ENCODE results near the gene MRPL52. TPM values are rescaled to one million over a fixed set of nuclear protein-coding genes. Genes with fewer than 3 reads are reported as not detected.
A peak's percentile ranks its signal among the peaks of the same experiment; 100 is the strongest.

MRPL52 gene
- total and polyA plus RNA-seq, 2 of the 13 experiments (the other 11 are each of a cell fraction or from before 2014, with no cell fraction given): 118 to 329 TPM

GRCh38 chr14:22829076-22829660 lies 519 bp upstream of the MRPL52 start (continued):
- TF ChIP-seq SATB2 (CRISPR knock-in tag; IDR thresholded peaks at IDR 0.05) (peak; percentile 76; the same call in 1 of the 2 replicates), KDM1A (CRISPR knock-in tag; IDR thresholded peaks at IDR 0.05) (peak; percentile 87; the same call in 1 of the 2 replicates), ZC3H4 (CRISPR knock-in tag; IDR thresholded peaks at IDR 0.05; ENCODE audit: borderline replicate concordance) (peak; percentile 75; the same call in 1 of the 2 replicates), ZFP82 (CRISPR knock-in tag; IDR thresholded peaks at IDR 0.05; ENCODE audit: borderline replicate concordance) (peak; percentile 81), ZNF256 (CRISPR knock-in tag; conservative IDR thresholded peaks at IDR 0.05) (peak; percentile 44; the same call in 1 of the 2 replicates), SNAPC2 (CRISPR knock-in tag; IDR thresholded peaks at IDR 0.05) (0 out of 2 replicates have a peak, but pooled peaks have one; percentile 2), NFKB2 (CRISPR knock-in tag; IDR thresholded peaks at IDR 0.05; ENCODE audit: borderline replicate concordance) (0 out of 2 replicates have a peak, but pooled peaks have one; percentile 36), KLF12 (CRISPR knock-in tag; IDR thresholded peaks at IDR 0.05; ENCODE audit: borderline replicate concordance) (peak; percentile 36; the same call in 1 of the 2 replicates), ZFP90 (CRISPR knock-in tag; IDR thresholded peaks at IDR 0.05; ENCODE audit: borderline replicate concordance) (peak; percentile 74; the same call in 1 of the 2 replicates), SPEN (CRISPR knock-in tag; IDR thresholded peaks at IDR 0.05; ENCODE audit: low read depth) (peak; percentile 32), NKX3-1 (CRISPR knock-in tag; IDR thresholded peaks at IDR 0.05) (peak; percentile 14), ZFP62 (CRISPR knock-in tag; IDR thresholded peaks at IDR 0.05) (0 out of 2 replicates have a peak, but pooled peaks have one; percentile 24), ATF4 (CRISPR knock-in tag; IDR thresholded peaks at IDR 0.05) (peak in 1 of 2 experiments; percentile 22; a peak in 1 of 4 replicates), SMYD3 (CRISPR knock-in tag; IDR thresholded peaks at IDR 0.05) (0 out of 2 replicates have a peak, but pooled peaks have one; percentile 24), MEIS2 (CRISPR knock-in tag; IDR thresholded peaks at IDR 0.05) (peak; percentile 13; the same call in 1 of the 2 replicates), ZBTB4 (CRISPR knock-in tag; IDR thresholded peaks at IDR 0.05; ENCODE audit: borderline replicate concordance) (peak; percentile 36; the same call in 1 of the 2 replicates), ZBTB37 (CRISPR knock-in tag; IDR thresholded peaks at IDR 0.05) (0 out of 2 replicates have a peak, but pooled peaks have one; percentile 14), ZNF768 (CRISPR knock-in tag; IDR thresholded peaks at IDR 0.05) (0 out of 2 replicates have a peak, but pooled peaks have one; percentile 19), MIER2 (CRISPR knock-in tag; IDR thresholded peaks at IDR 0.05) (0 out of 2 replicates have a peak, but pooled peaks have one; percentile 2), ZNF83 (CRISPR knock-in tag; IDR thresholded peaks at IDR 0.05; ENCODE audit: borderline replicate concordance) (peak; percentile 25; the same call in 1 of the 2 replicates), TARDBP (CRISPR knock-in tag; IDR thresholded peaks at IDR 0.05) (0 out of 2 replicates have a peak, but pooled peaks have one; percentile 5)
- TF ChIP-seq, protein P1, sequence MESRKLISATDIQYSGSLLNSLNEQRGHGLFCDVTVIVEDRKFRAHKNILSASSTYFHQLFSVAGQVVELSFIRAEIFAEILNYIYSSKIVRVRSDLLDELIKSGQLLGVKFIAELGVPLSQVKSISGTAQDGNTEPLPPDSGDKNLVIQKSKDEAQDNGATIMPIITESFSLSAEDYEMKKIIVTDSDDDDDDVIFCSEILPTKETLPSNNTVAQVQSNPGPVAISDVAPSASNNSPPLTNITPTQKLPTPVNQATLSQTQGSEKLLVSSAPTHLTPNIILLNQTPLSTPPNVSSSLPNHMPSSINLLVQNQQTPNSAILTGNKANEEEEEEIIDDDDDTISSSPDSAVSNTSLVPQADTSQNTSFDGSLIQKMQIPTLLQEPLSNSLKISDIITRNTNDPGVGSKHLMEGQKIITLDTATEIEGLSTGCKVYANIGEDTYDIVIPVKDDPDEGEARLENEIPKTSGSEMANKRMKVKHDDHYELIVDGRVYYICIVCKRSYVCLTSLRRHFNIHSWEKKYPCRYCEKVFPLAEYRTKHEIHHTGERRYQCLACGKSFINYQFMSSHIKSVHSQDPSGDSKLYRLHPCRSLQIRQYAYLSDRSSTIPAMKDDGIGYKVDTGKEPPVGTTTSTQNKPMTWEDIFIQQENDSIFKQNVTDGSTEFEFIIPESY (CRISPR knock-in tag; IDR thresholded peaks at IDR 0.05): peak; percentile 16; the same call in 1 of the 2 replicates

All from HepG2 (cell line).